Astrocyte of the spinal cord (primary cell): ENCODE data around the gene LINC00632.
"Not testable (repeated sequence)": the region's sequence is repeated elsewhere in the genome, so short reads cannot be mapped to it uniquely, and the experiment has no call there.

Experiments
- DNase-seq: peaks from one replicate; pipeline ENCODE4 v3.0.0; 2011; ENCODE audit warnings: low read depth, low spot score
- H3K4me3 ChIP-seq: 2 replicates; pipeline ENCODE4 v1.5.1; 2011; ENCODE audit warnings: low read depth, mild to moderate bottlenecking, low read length, moderate library complexity
- in situ Hi-C: cut with HindIII; loops from 2 replicates; pipeline ENCODE4 v1.10.0; 2017; ENCODE audit warnings: low sequenced_read_pairs
- TF ChIP-seq, protein P1 (sequence below): IDR thresholded peaks from 2 replicates; pipeline ENCODE4 v1.5.1; 2012; ENCODE audit warnings: low read depth, mild to moderate bottlenecking, low read length, inconsistent platforms

Gene LINC00632

GRCh38 chrX:140709421-140709846, at the start of gene LINC00632:
LINC00632 (plus strand) TSS chrX:140709759.
- H3K4me3 ChIP-seq: peak within 1 kb of the TSS; percentile 24
- no peak for DNase-seq
- in situ Hi-C loops: no loop called here
- TF ChIP-seq, protein P1, sequence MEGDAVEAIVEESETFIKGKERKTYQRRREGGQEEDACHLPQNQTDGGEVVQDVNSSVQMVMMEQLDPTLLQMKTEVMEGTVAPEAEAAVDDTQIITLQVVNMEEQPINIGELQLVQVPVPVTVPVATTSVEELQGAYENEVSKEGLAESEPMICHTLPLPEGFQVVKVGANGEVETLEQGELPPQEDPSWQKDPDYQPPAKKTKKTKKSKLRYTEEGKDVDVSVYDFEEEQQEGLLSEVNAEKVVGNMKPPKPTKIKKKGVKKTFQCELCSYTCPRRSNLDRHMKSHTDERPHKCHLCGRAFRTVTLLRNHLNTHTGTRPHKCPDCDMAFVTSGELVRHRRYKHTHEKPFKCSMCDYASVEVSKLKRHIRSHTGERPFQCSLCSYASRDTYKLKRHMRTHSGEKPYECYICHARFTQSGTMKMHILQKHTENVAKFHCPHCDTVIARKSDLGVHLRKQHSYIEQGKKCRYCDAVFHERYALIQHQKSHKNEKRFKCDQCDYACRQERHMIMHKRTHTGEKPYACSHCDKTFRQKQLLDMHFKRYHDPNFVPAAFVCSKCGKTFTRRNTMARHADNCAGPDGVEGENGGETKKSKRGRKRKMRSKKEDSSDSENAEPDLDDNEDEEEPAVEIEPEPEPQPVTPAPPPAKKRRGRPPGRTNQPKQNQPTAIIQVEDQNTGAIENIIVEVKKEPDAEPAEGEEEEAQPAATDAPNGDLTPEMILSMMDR: no peak

DNA sequence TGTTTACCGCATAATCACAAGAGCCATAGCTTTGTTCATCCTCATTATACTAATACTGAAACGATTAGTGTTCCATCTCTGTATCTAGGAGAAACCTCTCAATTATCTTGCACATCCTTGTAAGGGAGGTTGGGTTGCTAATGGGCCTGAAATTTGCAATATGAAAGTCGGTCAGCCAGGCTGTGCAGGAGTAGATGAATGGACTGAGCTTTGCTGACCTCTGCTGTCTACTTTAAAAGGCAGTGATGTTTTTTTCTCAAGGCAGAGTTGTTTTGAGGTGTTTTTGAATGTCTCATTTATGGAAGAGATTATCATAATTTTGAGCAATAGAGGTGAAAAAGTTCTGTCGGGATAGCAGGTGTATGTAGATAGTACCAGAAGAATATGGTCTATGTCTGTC, 47.9 kb upstream of the LINC00632 start:
- no peak overlapping the region for H3K4me3 ChIP-seq
- peak; percentile 12 for DNase-seq
- in situ Hi-C loops: no loop called here
- TF ChIP-seq, protein P1: peak; percentile 24

DNA sequence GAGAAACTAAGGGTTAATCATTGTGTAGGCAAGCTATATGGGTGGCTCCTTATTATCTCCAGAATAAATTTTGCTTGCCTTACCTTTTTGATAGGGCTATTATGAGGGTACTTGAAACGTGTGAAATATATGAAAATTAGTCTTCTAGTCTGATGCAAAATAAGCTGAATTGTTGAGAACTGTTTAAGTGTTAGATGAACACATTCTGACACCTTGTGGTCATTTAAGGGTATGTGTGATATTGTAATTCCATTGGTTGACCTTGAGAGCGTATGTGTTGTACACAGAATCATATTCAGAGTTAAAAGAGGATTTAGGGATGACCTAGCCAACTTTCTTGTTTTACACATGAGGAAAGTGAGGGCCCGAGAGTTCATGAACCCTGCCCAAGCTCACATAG, 44.6 kb upstream of the LINC00632 start:
- TF ChIP-seq, protein P1: no peak
- DNase-seq: peak; percentile 19
- no peak overlapping the region for H3K4me3 ChIP-seq
- in situ Hi-C loops: no loop called here

DNA sequence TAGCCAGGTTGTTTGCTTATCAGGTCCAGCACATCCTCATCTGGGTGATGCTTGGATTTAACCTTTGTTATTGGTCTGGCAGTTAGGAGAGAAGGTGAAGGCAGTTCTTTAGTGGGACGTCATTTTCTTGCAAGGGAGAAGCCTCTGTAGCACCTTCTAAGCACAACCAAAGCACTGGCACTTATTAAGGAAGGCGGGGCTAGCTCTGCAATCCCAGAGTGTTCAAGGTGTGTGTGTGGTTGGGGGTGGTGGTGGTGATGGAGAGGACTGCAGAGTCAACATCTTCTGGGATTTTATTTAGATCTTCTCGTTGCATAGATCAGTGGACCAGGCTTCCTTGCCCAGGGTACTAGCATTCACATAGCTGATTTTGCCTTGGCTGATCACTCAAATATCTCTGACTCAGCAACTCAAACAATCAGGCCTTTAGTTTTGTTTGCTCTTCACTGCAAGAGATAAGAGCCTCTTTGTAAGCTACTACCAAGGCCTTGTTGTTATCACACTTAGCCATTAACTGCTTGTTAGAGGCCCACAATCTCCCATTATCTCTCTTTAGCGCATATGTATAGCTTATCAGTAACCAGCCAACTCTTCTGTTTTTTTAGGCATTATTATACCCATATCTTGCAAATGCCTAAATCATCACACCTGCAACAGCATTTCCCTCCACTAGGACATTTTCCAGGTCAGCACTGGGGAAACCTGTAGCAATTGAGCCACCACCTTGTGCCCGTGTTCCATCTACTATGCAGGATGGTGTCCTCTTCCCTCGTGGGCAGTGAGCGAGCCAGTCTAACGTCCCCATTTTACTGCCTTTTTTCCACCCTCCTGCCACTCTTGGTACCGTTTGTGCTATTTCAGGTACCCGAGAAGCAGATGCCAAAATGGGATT, 36.5 kb upstream of the LINC00632 start:
- DNase-seq: no peak
- in situ Hi-C loops: no loop called here
- TF ChIP-seq, protein P1: no peak
- no peak overlapping the region for H3K4me3 ChIP-seq

DNA sequence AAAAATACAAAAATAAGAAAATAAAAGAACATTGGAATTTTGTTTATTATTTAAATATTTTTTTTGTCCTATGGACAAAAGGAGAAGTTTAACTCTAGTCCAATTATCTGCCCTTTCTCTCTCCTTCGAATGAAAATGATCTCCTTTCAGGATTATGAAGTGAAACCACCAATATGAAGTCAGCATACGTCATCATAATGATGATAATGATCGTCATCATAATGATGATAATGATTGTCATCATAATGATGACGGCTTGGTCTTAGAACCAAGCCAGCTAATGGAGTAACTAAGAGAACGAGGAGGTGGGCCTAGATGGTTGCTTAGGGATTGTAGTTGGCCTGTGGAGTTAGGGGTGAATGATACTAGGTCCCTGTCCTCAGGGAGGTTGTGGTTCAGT, 21.9 kb upstream of the LINC00632 start:
- no peak for DNase-seq
- TF ChIP-seq, protein P1: no peak
- in situ Hi-C loops: no loop called here
- H3K4me3 ChIP-seq: no peak overlapping the region

- H3K4me3 ChIP-seq, DNase-seq, in situ Hi-C loops: not testable (repeated sequence)
Measured at GRCh38 chrX:140691596-140691995, 18.0 kb upstream of the LINC00632 start.

DNA sequence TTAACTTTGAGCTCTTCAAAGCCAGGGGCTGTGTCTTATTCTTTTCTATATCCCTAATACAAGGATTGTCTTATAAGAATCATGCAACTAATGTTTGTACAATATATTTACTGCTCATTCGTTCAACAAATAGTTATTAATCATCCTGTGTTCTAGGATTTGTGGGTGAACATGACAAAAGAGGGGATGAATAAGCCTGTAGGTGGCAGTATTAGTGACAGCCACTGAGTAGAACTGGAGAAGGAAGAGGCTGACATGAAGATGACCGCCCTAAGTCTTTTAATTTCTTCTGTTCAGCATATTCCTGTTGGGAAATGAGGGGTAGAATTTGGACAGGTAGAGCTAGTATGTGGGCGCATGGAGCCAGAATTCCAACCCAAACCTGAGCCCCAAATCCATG, 11.9 kb upstream of the LINC00632 start:
- TF ChIP-seq, protein P1: peak; percentile 24
- no peak for DNase-seq
- in situ Hi-C loops: no loop called here
- no peak overlapping the region for H3K4me3 ChIP-seq
